Osteoblast (primary cell): Measurements from ENCODE around the gene ASCC2. TPM values are rescaled to one million over a fixed set of nuclear protein-coding genes. Genes with fewer than 3 reads are reported as not detected.
"Not testable (repeated sequence)": the region's sequence is repeated elsewhere in the genome, so short reads cannot be mapped to it uniquely, and the experiment has no call there.

Source experiments
- DNase-seq: peaks from one replicate; pipeline ENCODE4 v3.0.0; 2011; ENCODE audit warnings: low spot score, mixed read lengths; ENCODE audit not compliant: insufficient read length; ENCODE audit errors: missing footprints
- H2AFZ ChIP-seq: 2 replicates; pipeline ENCODE4 v1.6.0; 2011; ENCODE audit warnings: mild to moderate bottlenecking, low read length
- H3K27ac ChIP-seq: 2 replicates; pipeline ENCODE4 v1.5.1; 2011; ENCODE audit warnings: mild to moderate bottlenecking, low read depth, low read length, moderate library complexity
- H3K27me3 ChIP-seq: 2 replicates; pipeline ENCODE4 v1.6.0; 2012; ENCODE audit warnings: mild to moderate bottlenecking, control low read depth, inconsistent platforms, low read length, moderate library complexity; ENCODE audit not compliant: insufficient read depth
- H3K36me3 ChIP-seq: 2 replicates; pipeline ENCODE4 v1.5.1; 2011; ENCODE audit warnings: mild to moderate bottlenecking, low read length, control low read depth, moderate library complexity; ENCODE audit not compliant: insufficient read depth
- H3K4me1 ChIP-seq: 2 replicates; pipeline ENCODE4 v1.5.1; 2011; ENCODE audit warnings: mild to moderate bottlenecking, low read length, control low read depth, moderate library complexity; ENCODE audit not compliant: insufficient read depth
- H3K4me2 ChIP-seq: 2 replicates; pipeline ENCODE4 v1.6.0; 2011; ENCODE audit warnings: mild to moderate bottlenecking, low read length; ENCODE audit not compliant: insufficient read depth
- H3K4me3 ChIP-seq: fragments of 200-600 bp; sonication (generic); 3 replicates; pipeline ENCODE4 v1.5.1; 2012; ENCODE audit warnings: mild to moderate bottlenecking, low read length, inconsistent platforms; ENCODE audit not compliant: insufficient read depth
- H3K79me2 ChIP-seq: 2 replicates; pipeline ENCODE4 v1.6.0; 2012; ENCODE audit warnings: mild to moderate bottlenecking, low read length, control low read depth, inconsistent platforms; ENCODE audit not compliant: insufficient read depth
- H3K9me3 ChIP-seq: 2 replicates; pipeline ENCODE4 v1.5.1; 2011; ENCODE audit warnings: low read depth, low read length, control low read depth
- H4K20me1 ChIP-seq: 2 replicates; pipeline ENCODE4 v1.6.0; 2012; ENCODE audit warnings: mild to moderate bottlenecking, low read length, control low read depth; ENCODE audit not compliant: insufficient read depth
- CTCF ChIP-seq: IDR thresholded peaks from 2 replicates; pipeline ENCODE4 v1.5.1; 2011; ENCODE audit warnings: mild to moderate bottlenecking, low read depth, low read length, moderate library complexity; ENCODE audit errors: extremely low read depth
- total RNA-seq: library from RNA; depleted of rRNA; stranded (reverse); fragments of >200 nt; gene quantifications from 2 replicates; pipeline ENCODE4 v1.2.3, GENCODE V29; 2012

The ASCC2 gene
- total RNA-seq, 1 donor = 21.0 TPM

- Histone ChIP-seq H3K79me2 (peaks cover 40% of the 10 kb centered on the region), H2AFZ (peak overlapping the region; percentile 82)
- TF ChIP-seq CTCF = no peak
Measured at GRCh38 chr22:29838599-29838956, 504 bp upstream of the ASCC2 start.

DNA sequence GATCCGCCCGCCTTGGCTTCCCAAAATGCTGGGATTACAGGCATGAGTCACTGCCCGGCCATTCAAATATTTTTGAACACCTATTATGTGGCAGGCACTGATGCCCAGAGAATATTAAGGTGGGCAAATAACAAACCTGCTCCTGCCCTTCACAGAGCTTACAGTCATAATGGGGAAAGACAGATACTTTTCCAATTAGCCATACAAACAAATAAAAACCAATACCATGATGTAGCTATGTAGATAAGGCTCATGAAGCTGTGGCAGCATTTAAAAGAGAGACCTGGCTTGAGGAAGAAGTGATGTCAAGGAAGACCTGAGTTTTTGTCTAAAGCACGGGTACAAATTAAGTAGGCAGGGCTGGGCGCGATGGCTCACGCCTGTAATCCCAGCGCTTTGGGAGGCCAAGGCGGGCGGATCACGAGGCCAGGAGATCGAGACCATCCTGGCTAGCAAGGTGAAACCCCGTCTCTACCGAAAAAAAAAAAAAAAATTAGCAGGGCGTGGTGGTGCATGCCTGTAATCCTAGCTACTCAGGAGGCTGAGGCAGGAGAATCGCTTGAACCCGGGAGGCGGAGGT, 1.2 kb downstream of the ASCC2 start:
- peak overlapping the region; percentile 97 for H3K4me2 ChIP-seq
- H3K4me3 ChIP-seq = peak overlapping the region; percentile 88
- not testable (repeated sequence) for H3K27me3 ChIP-seq, H3K27ac ChIP-seq, DNase-seq, H3K9me3 ChIP-seq, H2AFZ ChIP-seq
- peaks cover 23% of the 10 kb centered on the region for H3K36me3 ChIP-seq
- peaks cover 12% of the 10 kb centered on the region for H3K4me1 ChIP-seq
- H3K79me2 ChIP-seq = peaks cover 45% of the 10 kb centered on the region
- peaks cover 10% of the 10 kb centered on the region for H4K20me1 ChIP-seq

More at GRCh38 chr22:29838599-29838956, 504 bp upstream of the ASCC2 start:
- DNase-seq = no peak
- no peaks in the 10 kb centered on the region for H3K9me3 ChIP-seq
- peak overlapping the region; percentile 88 for H3K4me3 ChIP-seq
- H3K4me2 ChIP-seq = peak overlapping the region; percentile 97
- peaks cover 28% of the 10 kb centered on the region for H3K4me1 ChIP-seq
- H4K20me1 ChIP-seq = peaks cover 8% of the 10 kb centered on the region
- H3K27me3 ChIP-seq = no peaks in the 10 kb centered on the region
- H3K36me3 ChIP-seq = peaks cover 8% of the 10 kb centered on the region
- H3K27ac ChIP-seq = peak overlapping the region; percentile 61

- TF ChIP-seq CTCF = no peak
- no peak for DNase-seq
- Histone ChIP-seq H3K4me3 (no peak overlapping the region), H3K4me1 (peaks cover 12% of the 10 kb centered on the region), H3K9me3 (no peaks in the 10 kb centered on the region), H3K27ac (no peak overlapping the region), H4K20me1 (peaks cover 16% of the 10 kb centered on the region), H3K4me2 (no peak overlapping the region), H3K36me3 (peaks cover 40% of the 10 kb centered on the region), H2AFZ (no peak overlapping the region), H3K79me2 (peaks cover 45% of the 10 kb centered on the region), H3K27me3 (no peaks in the 10 kb centered on the region)
Measured at GRCh38 chr22:29834046-29834445, 4.0 kb downstream of the ASCC2 start.

DNA sequence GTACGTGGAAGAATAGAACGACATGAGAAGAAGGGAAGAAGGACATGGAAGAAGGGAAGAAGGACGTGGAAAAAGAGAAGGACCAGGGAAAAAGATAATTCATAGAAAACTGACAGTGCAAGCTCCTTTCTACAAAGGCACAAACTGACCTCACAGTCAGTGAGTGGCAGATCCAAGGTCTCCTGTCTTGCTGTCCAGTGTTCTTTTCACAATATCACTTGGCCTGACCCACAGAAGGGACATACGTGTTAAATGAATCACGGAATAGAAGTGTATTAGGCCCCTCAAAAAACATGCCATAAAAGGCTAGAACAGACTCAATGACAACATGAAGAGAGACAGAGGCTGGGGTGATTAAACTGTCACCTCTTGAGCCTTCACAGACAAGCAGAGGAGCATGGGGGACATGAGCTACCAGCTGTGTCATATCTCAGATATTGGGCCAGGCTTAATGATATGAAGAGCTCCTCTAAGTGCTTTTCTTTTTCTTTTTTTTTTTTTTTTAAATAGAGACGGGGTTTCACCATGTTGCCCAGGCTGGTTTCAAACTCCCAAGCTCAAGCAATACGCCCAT, 4.6 kb downstream of the ASCC2 start:
- H3K4me3 ChIP-seq = no peak overlapping the region
- H3K79me2 ChIP-seq = peaks cover 45% of the 10 kb centered on the region
- H3K9me3 ChIP-seq = no peaks in the 10 kb centered on the region
- no peak for TF ChIP-seq CTCF
- no peaks in the 10 kb centered on the region for H3K27me3 ChIP-seq
- H3K27ac ChIP-seq = no peak overlapping the region
- H2AFZ ChIP-seq = no peak overlapping the region
- H3K4me2 ChIP-seq = no peak overlapping the region
- no peak for DNase-seq
- H3K36me3 ChIP-seq = peaks cover 40% of the 10 kb centered on the region
- peaks cover 16% of the 10 kb centered on the region for H4K20me1 ChIP-seq
- H3K4me1 ChIP-seq = peaks cover 10% of the 10 kb centered on the region
